HepG2 (cell line): ENCODE results near the gene PHYHIPL. TPM values are rescaled to one million over a fixed set of nuclear protein-coding genes. Genes with fewer than 3 reads are reported as not detected.

Experiments
- ETV5 ChIP-seq: IDR thresholded peaks from 2 replicates; pipeline ENCODE4 v1.6.1; 2018; ENCODE audit warnings: missing biosample characterization, missing genetic modification reagents, inconsistent platforms, borderline replicate concordance
- GATAD2A ChIP-seq: IDR thresholded peaks from 2 replicates; pipeline ENCODE4 v1.6.1; 2016
- HINFP ChIP-seq: sonication (generic); formaldehyde crosslinking; IDR thresholded peaks from 2 replicates; pipeline ENCODE4 v1.4.0; 2020; ENCODE audit warnings: low read depth, mild to moderate bottlenecking, missing genetic modification reagents
- HMGXB3 ChIP-seq: sonication (generic); formaldehyde crosslinking; IDR thresholded peaks from 2 replicates; pipeline ENCODE4 v1.4.0; 2020; ENCODE audit warnings: missing genetic modification reagents, borderline replicate concordance
- KLF16 ChIP-seq, 2 experiments: sonication (generic) in 1 of 2; formaldehyde crosslinking in 1 of 2; IDR thresholded peaks; 2 replicates each; pipeline versions ENCODE4 v1.6.1 to v1.8.0; 2016 to 2023; ENCODE audit warnings: missing genetic modification reagents in 2 of 2, missing compliant biosample characterization in 1 of 2
- NAIF1 ChIP-seq: sonication (generic); formaldehyde crosslinking; IDR thresholded peaks from 2 replicates; pipeline ENCODE4 v1.5.0; 2020; ENCODE audit warnings: mild to moderate bottlenecking, missing genetic modification reagents, borderline replicate concordance
- PITX1 ChIP-seq: sonication (generic); formaldehyde crosslinking; IDR thresholded peaks from 2 replicates; pipeline ENCODE4 v1.5.1; 2020; ENCODE audit warnings: mild to moderate bottlenecking, missing genetic modification reagents
- RAD51 ChIP-seq: fragments of 450-650 bp; IDR thresholded peaks from 2 replicates; pipeline ENCODE4 v1.6.1; 2016; ENCODE audit warnings: borderline replicate concordance
- RFXAP ChIP-seq: sonication (generic); formaldehyde crosslinking; IDR thresholded peaks from 2 replicates; pipeline ENCODE4 v1.4.0; 2020; ENCODE audit warnings: missing genetic modification reagents, borderline replicate concordance
- SCMH1 ChIP-seq: sonication (generic); formaldehyde crosslinking; IDR thresholded peaks from 2 replicates; pipeline ENCODE4 v1.9.0; 2021; ENCODE audit warnings: missing genetic modification reagents, mild to moderate bottlenecking, borderline replicate concordance
- ZBTB25 ChIP-seq: IDR thresholded peaks from 2 replicates; pipeline ENCODE4 v1.6.1; 2018; ENCODE audit warnings: missing genetic modification reagents
- ZBTB33 ChIP-seq: sonication (generic); formaldehyde crosslinking; IDR thresholded peaks from 2 replicates; pipeline ENCODE4 v1.4.0; 2020; ENCODE audit warnings: missing genetic modification reagents
- ZNF263 ChIP-seq: sonication (generic); formaldehyde crosslinking; IDR thresholded peaks from 2 replicates; pipeline ENCODE4 v1.4.0; 2020; ENCODE audit warnings: missing genetic modification reagents
- ZNF337 ChIP-seq: sonication (generic); formaldehyde crosslinking; IDR thresholded peaks from 2 replicates; pipeline ENCODE4 v1.5.1; 2020; ENCODE audit warnings: missing genetic modification reagents, low read depth, mild to moderate bottlenecking, borderline replicate concordance
- ZNF562 ChIP-seq: sonication (generic); formaldehyde crosslinking; IDR thresholded peaks from 2 replicates; pipeline ENCODE4 v1.8.0; 2022; ENCODE audit warnings: missing genetic modification reagents, borderline replicate concordance
- ZNF83 ChIP-seq: sonication (generic); formaldehyde crosslinking; IDR thresholded peaks from 2 replicates; pipeline ENCODE4 v1.4.0; 2020; ENCODE audit warnings: missing genetic modification reagents, mild to moderate bottlenecking, borderline replicate concordance
- ZSCAN30 ChIP-seq: sonication (generic); formaldehyde crosslinking; IDR thresholded peaks from 2 replicates; pipeline ENCODE4 v1.5.0; 2020; ENCODE audit warnings: mild to moderate bottlenecking, missing genetic modification reagents
- ZSCAN9 ChIP-seq: IDR thresholded peaks from 2 replicates; pipeline ENCODE4 v1.6.1; 2016; ENCODE audit warnings: borderline replicate concordance
- polyA plus RNA-seq, 8 experiments: library from polyadenylated mRNA; depleted of rRNA in 3 of 8; stranded (reverse) in 7 of 8; unstranded in 1 of 8; fragments of >200 nt; fragmentation: Illumina TruSeq in 4 of 8; extraction: Trizol in 4 of 8; gene quantifications; 2 replicates each; pipeline versions ENCODE4 v1.2.1 to v1.2.3, GENCODE V29; 2011 to 2016; ENCODE audit warnings: low read depth in 4 of 8, missing spikeins in 1 of 8, mixed read lengths in 1 of 8; ENCODE audit not compliant: insufficient read depth in 1 of 8
- total RNA-seq, 5 experiments: library from RNA; depleted of rRNA; stranded (reverse); fragments of >200 nt; fragmentation: Illumina TruSeq; extraction: Trizol; gene quantifications; 2 replicates each; pipeline ENCODE4 v1.2.3, GENCODE V29; 2016; ENCODE audit warnings: low read depth in 1 of 5
- TF ChIP-seq, protein P1 (sequence below): sonication (generic); formaldehyde crosslinking; IDR thresholded peaks from 2 replicates; pipeline ENCODE4 v1.5.0; 2020; ENCODE audit warnings: missing genetic modification reagents

Gene PHYHIPL
- total and polyA plus RNA-seq, 2 of the 13 experiments (the other 11 are each of a cell fraction or from before 2014, with no cell fraction given) = 40.6 to 78.5 TPM

DNA sequence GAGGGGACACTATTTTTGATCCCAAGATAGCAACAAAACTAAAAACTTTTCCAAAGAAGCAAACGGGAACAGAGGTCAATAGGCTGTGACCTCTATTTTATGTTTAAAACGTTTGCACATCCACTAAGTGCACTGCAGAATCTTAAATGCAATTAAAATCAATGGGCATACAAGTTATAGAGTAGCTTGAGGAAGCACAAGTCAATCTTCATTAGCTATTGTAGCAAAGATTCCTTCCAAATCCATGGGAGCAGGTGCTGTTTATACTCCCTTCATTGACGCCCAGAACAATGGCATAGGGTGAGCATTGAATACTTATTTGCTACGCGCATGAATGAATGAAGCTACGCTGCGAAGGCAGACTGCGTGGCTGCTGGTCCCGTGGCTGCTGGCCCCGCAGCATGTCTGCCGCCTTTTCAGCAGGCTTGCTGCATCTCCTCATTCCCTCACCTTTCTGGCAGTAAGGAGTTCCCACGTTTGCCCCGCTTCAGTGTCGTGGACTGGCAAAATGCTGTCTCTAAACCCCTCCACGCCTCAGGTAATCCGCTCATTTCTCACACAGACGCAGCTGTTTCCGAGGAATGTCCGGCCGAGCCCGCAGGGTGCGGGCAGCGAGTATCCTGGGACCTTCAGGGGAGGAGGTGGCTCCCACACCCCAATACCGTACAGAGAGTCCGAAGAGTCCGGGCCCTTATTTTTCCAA lies 754 bp upstream of the PHYHIPL start (continued):
- TF ChIP-seq HINFP (peak; percentile 13; the same call in 1 of the 2 replicates), ZNF562 (CRISPR knock-in tag) (no peak), ZBTB33 (no peak), HMGXB3 (CRISPR knock-in tag) (no peak), GATAD2A (peak; percentile 56), RFXAP (CRISPR knock-in tag) (no peak), PITX1 (CRISPR knock-in tag) (peak; percentile 37; the same call in 1 of the 2 replicates), ZNF83 (0 out of 2 replicates have a peak, but pooled peaks have one; percentile 63), ZSCAN9 (CRISPR knock-in tag) (peak; percentile 66; the same call in 1 of the 2 replicates), NAIF1 (CRISPR knock-in tag) (peak; percentile 19; the same call in 1 of the 2 replicates), RAD51 (no peak), ZNF263 (CRISPR knock-in tag) (no peak), ZNF337 (CRISPR knock-in tag) (no peak), SCMH1 (CRISPR knock-in tag) (no peak), ETV5 (CRISPR knock-in tag) (peak; percentile 23), KLF16 (CRISPR knock-in tag; IDR thresholded peaks at IDR 0.05) (0 out of 4 replicates have a peak, but pooled peaks of 1 of the 2 experiments have one; percentile 15), ZBTB25 (CRISPR knock-in tag) (peak; percentile 55; the same call in 1 of the 2 replicates), ZSCAN30 (0 out of 2 replicates have a peak, but pooled peaks have one; percentile 70)
- TF ChIP-seq, protein P1, sequence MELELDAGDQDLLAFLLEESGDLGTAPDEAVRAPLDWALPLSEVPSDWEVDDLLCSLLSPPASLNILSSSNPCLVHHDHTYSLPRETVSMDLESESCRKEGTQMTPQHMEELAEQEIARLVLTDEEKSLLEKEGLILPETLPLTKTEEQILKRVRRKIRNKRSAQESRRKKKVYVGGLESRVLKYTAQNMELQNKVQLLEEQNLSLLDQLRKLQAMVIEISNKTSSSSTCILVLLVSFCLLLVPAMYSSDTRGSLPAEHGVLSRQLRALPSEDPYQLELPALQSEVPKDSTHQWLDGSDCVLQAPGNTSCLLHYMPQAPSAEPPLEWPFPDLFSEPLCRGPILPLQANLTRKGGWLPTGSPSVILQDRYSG (CRISPR knock-in tag) = 0 out of 2 replicates have a peak, but pooled peaks have one; percentile 40
